ENCODE data around the gene NENF. TPM values are rescaled to one million over a fixed set of nuclear protein-coding genes. Genes with fewer than 3 reads are reported as not detected.

The NENF gene
- total RNA-seq, 2 experiments from 2014 or later, result 21.2 to 22.4 TPM

DNA sequence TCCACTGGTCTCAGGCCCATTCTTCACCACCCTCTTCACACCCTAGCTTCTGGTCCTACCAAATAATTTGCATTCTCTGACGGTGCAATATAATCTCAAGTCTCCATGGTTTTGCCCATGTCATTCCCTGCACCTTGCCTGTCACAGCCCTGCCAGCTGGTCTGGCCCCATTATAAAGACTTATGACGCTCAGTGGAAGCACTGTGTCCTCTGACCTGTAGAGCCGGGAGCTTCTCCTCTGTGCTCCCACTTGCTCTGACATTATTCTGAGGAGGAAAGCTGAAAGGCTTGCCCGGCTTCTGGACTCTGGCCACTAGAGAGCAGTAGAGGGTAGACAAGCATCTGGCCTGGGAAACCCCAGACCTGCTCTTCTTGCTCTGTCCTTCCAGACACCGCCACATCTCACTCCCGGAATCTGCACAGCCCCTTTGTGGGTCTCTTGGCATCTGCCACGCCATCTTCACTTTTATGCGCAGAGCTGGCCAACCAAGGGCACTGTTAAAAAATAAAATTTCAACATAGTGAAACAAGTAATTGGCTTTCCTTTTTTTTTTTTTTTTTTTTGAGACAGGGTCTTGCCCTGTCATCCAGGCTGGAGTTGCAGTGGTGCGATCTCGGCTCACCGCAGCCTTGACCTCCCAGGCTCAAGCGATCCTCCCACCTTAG is 44.4 kb downstream of the NENF start:
- ChIA-PET POLR2A (interaction anchor here (0.6 kb wide), 1 partner anchor 539 kb away, joined by 3 read pairs; no protein-coding TSS in a partner anchor), CTCF (interaction anchor here (0.5 to 1.8 kb wide), 37 partner anchors 10 to 796 kb away, joined by 3 to 17 read pairs (median 4); partner anchors contain the start of gene NSL1)
- H3K27me3 ChIP-seq (ENCODE audit: control insufficient read depth in 1 of 2, insufficient read depth in 2 of 2, low read length in 2 of 2), result no peaks in the 10 kb centered on the region
- Mint-ChIP-seq H3K27me3 (peaks cover 12% of the 10 kb centered on the region), H3K4me3 (peak overlapping the region; percentile 51), H3K36me3 (ENCODE audit: low read depth) (no peaks in the 10 kb centered on the region), H3K4me1 (ENCODE audit: low read depth) (peaks cover 6% of the 10 kb centered on the region), H3K9me3 (no peaks in the 10 kb centered on the region), H3K27ac (no peak overlapping the region)
- peak; percentile 57 to 88 (median 63) for DNase-seq
- H3K36me3 ChIP-seq (ENCODE audit: insufficient read depth, low read length), result no peaks in the 10 kb centered on the region
- intact Hi-C loops (cut with DNase I, micrococcal nuclease), result loop anchor here (1.0 to 5.0 kb wide), 4 partner anchors 153 to 520 kb away; no protein-coding TSS in a partner anchor
- peak; percentile 99 for ATAC-seq (ENCODE audit: poor library complexity)
- no peaks in the 10 kb centered on the region for H3K9me3 ChIP-seq (ENCODE audit: control insufficient read depth in 1 of 2, insufficient read depth in 1 of 2, low read length in 2 of 2)
- no peak overlapping the region for H3K4me3 ChIP-seq (ENCODE audit: low read length)
- peaks cover 13% of the 10 kb centered on the region for H3K4me1 ChIP-seq (ENCODE audit: insufficient read depth, low read length)
- no peak overlapping the region for H3K27ac ChIP-seq (ENCODE audit: low read depth in 1 of 2, low read length in 2 of 2)
- TF ChIP-seq, protein P1, sequence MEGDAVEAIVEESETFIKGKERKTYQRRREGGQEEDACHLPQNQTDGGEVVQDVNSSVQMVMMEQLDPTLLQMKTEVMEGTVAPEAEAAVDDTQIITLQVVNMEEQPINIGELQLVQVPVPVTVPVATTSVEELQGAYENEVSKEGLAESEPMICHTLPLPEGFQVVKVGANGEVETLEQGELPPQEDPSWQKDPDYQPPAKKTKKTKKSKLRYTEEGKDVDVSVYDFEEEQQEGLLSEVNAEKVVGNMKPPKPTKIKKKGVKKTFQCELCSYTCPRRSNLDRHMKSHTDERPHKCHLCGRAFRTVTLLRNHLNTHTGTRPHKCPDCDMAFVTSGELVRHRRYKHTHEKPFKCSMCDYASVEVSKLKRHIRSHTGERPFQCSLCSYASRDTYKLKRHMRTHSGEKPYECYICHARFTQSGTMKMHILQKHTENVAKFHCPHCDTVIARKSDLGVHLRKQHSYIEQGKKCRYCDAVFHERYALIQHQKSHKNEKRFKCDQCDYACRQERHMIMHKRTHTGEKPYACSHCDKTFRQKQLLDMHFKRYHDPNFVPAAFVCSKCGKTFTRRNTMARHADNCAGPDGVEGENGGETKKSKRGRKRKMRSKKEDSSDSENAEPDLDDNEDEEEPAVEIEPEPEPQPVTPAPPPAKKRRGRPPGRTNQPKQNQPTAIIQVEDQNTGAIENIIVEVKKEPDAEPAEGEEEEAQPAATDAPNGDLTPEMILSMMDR (IDR thresholded peaks at IDR 0.05), result peak; percentile 86

DNA sequence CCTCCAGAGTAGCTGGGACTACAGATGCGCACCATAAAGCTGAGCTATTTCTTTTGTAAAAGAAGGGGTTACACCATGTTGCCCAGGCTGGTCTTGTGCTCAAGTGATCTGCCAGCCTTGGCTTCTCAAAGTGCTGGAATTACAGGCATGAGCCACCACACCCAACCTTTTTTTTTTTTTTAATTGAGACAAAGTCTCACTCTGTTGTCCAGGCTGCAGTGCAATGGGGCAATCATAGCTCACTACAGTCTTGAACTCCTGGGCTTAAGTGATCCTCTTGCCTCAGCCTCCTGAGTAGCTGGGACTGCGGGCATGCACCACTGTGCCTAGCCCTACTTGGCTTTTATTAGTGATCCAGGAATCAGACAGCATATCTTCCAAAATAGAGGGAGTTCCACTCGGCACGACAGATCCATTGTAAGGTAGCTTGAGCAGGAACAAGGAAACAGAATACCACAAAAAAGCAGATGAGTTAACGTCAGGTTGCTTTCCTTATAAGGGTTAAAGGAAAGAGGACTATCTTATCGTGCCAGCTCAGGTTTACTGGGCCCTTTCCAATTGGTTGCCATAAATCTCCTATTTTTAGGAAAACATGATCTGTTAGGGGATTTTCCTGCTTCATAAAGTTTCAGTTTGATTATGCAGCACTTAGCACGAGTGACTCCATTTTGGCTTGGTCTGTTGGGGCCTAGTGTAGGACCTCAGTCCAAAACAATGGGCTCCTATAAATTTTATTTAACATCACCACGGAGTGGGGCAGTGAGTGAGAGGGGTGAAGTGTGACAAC is 45.2 kb downstream of the NENF start:
- CTCF ChIA-PET, result interaction anchor here (0.7 to 1.8 kb wide), 23 partner anchors 10 to 797 kb away, joined by 3 to 17 read pairs (median 4); no protein-coding TSS in a partner anchor
- H3K27ac Mint-ChIP-seq, result no peak overlapping the region
- no peak overlapping the region for H3K27ac ChIP-seq (ENCODE audit: low read depth in 1 of 2, low read length in 2 of 2)
- intact Hi-C loops (cut with DNase I, micrococcal nuclease), result loop anchor here (1.0 to 5.0 kb wide), 4 partner anchors 152 to 519 kb away; no protein-coding TSS in a partner anchor
- ATAC-seq (ENCODE audit: poor library complexity) (no peak), DNase-seq (no peak)
- H3K36me3 ChIP-seq (ENCODE audit: insufficient read depth, low read length), result no peaks in the 10 kb centered on the region
- H3K27me3 ChIP-seq (ENCODE audit: control insufficient read depth in 1 of 2, insufficient read depth in 2 of 2, low read length in 2 of 2), result no peaks in the 10 kb centered on the region
- no peak overlapping the region for H3K4me3 ChIP-seq (ENCODE audit: low read length)
- peaks cover 6% of the 10 kb centered on the region for H3K4me1 Mint-ChIP-seq (ENCODE audit: low read depth)
- POLR2A ChIA-PET, result interaction anchor here (0.6 kb wide), 1 partner anchor 540 kb away, joined by 3 read pairs; no protein-coding TSS in a partner anchor
- peaks cover 13% of the 10 kb centered on the region for H3K4me1 ChIP-seq (ENCODE audit: insufficient read depth, low read length)
- no peak overlapping the region for H3K4me3 Mint-ChIP-seq
- H3K36me3 Mint-ChIP-seq (ENCODE audit: low read depth), result no peaks in the 10 kb centered on the region
- no peaks in the 10 kb centered on the region for H3K9me3 Mint-ChIP-seq
- TF ChIP-seq, protein P1 (IDR thresholded peaks at IDR 0.05), result no peak
- no peaks in the 10 kb centered on the region for H3K9me3 ChIP-seq (ENCODE audit: control insufficient read depth in 1 of 2, insufficient read depth in 1 of 2, low read length in 2 of 2)
- H3K27me3 Mint-ChIP-seq, result peaks cover 12% of the 10 kb centered on the region

DNA sequence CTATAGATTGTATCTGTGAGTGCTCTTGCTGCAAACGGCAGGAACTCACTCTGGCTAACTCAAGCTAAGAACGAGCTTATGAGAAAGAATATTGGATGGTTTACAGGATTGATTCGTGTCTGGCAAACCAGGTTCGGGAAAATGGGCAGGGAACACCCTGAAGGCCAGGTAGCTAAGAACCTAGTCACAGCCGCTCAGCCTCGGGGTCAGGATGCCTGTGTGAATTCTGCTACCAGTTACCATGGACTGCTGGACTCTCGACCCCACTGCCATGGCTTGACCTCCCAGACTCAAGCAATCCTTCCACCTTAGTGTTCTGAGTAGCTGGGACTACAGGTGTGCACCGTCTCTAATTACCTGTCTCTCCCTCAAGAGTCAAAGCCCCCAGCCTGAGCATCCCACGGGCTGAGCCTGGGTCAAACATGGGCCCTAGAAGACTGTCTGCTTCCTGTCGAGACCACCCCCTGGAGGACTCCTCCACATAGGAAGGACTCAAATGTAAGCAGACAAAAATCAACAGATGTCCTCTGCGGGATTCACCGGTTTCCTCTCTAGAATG is 45.8 kb downstream of the NENF start:
- intact Hi-C loops (cut with DNase I, micrococcal nuclease), result loop anchor here in 1 of 2 experiments (5.0 kb wide), 1 partner anchor 519 kb away; no protein-coding TSS in a partner anchor
- ChIA-PET POLR2A (no interaction called here), CTCF (interaction anchor here (1.2 to 1.8 kb wide), 3 partner anchors 173 to 348 kb away, joined by 3 to 4 read pairs (median 4); no protein-coding TSS in a partner anchor)
- Histone ChIP-seq H3K27me3 (ENCODE audit: control insufficient read depth in 1 of 2, insufficient read depth in 2 of 2, low read length in 2 of 2) (no peaks in the 10 kb centered on the region), H3K27ac (ENCODE audit: low read depth in 1 of 2, low read length in 2 of 2) (no peak overlapping the region), H3K4me1 (ENCODE audit: insufficient read depth, low read length) (peaks cover 13% of the 10 kb centered on the region), H3K4me3 (ENCODE audit: low read length) (no peak overlapping the region), H3K9me3 (ENCODE audit: control insufficient read depth in 1 of 2, insufficient read depth in 1 of 2, low read length in 2 of 2) (no peaks in the 10 kb centered on the region), H3K36me3 (ENCODE audit: insufficient read depth, low read length) (no peaks in the 10 kb centered on the region)
- Mint-ChIP-seq H3K36me3 (ENCODE audit: low read depth) (no peaks in the 10 kb centered on the region), H3K9me3 (no peaks in the 10 kb centered on the region), H3K4me1 (ENCODE audit: low read depth) (peaks cover 6% of the 10 kb centered on the region), H3K27me3 (peaks cover 12% of the 10 kb centered on the region), H3K4me3 (no peak overlapping the region), H3K27ac (no peak overlapping the region)
- ATAC-seq (ENCODE audit: poor library complexity) (no peak), DNase-seq (no peak)
- TF ChIP-seq, protein P1 (IDR thresholded peaks at IDR 0.05), result no peak
